Liver (tissue), 9 donors: ENCODE data around the gene ZGRF1. TPM values are rescaled to one million over a fixed set of nuclear protein-coding genes. Genes with fewer than 3 reads are reported as not detected.

Experiments
- DNase-seq: peaks from one replicate; pipeline ENCODE4 v3.0.0-alpha.2; 2017; ENCODE audit warnings: low spot score
- H3K27ac ChIP-seq, 2 donors: one replicate each; pipeline ENCODE4 v1.7.0; 2013; ENCODE audit warnings: inconsistent platforms in 2 of 2, low read length in 2 of 2, control low read depth in 1 of 2, low read depth in 1 of 2, mild to moderate bottlenecking in 1 of 2
- H3K27me3 ChIP-seq, 4 donors: one replicate each; pipeline versions ENCODE4 v1.6.1 to v1.7.0; 2013; ENCODE audit warnings: low read length in 3 of 4, inconsistent platforms in 1 of 4, mild to moderate bottlenecking in 1 of 4, moderate library complexity in 1 of 4; ENCODE audit not compliant: control insufficient read depth in 4 of 4, insufficient read depth in 4 of 4
- H3K36me3 ChIP-seq, 4 donors: one replicate each; pipeline versions ENCODE4 v1.6.1 to v1.7.0; 2013; ENCODE audit warnings: low read length in 3 of 4, mild to moderate bottlenecking in 3 of 4, low read depth in 1 of 4, moderate library complexity in 1 of 4; ENCODE audit not compliant: control insufficient read depth in 4 of 4, insufficient read depth in 3 of 4
- H3K4me1 ChIP-seq, 4 donors: one replicate each; pipeline versions ENCODE4 v1.6.1 to v1.7.0; 2013; ENCODE audit warnings: low read length in 3 of 4, mild to moderate bottlenecking in 3 of 4, moderate library complexity in 1 of 4; ENCODE audit not compliant: control insufficient read depth in 4 of 4, insufficient read depth in 4 of 4
- H3K4me3 ChIP-seq, 3 donors: one replicate each; pipeline versions ENCODE4 v1.6.1 to v1.7.0; 2013; ENCODE audit warnings: low read length in 3 of 3, control low read depth in 1 of 3, low read depth in 1 of 3, mild to moderate bottlenecking in 1 of 3
- H3K9ac ChIP-seq, 2 donors: one replicate each; pipeline ENCODE4 v1.7.0; 2013; ENCODE audit warnings: low read length in 2 of 2, mild to moderate bottlenecking in 2 of 2, moderate library complexity in 2 of 2, control low read depth in 1 of 2, low read depth in 1 of 2
- H3K9me3 ChIP-seq, 4 donors: one replicate each; pipeline versions ENCODE4 v1.6.1 to v1.7.0; 2013; ENCODE audit warnings: low read length in 3 of 4; ENCODE audit not compliant: control insufficient read depth in 4 of 4
- FOXA1 ChIP-seq: IDR thresholded peaks from 2 replicates; pipeline ENCODE4 v1.6.1; 2016; ENCODE audit warnings: antibody characterized with exemption
- FOXA2 ChIP-seq: IDR thresholded peaks from 2 replicates; pipeline ENCODE4 v1.6.1; 2016; ENCODE audit warnings: antibody characterized with exemption
- GABPA ChIP-seq, 2 donors: IDR thresholded peaks in 1 of 2; conservative IDR thresholded peaks in 1 of 2; 2 replicates each; pipeline ENCODE4 v1.6.1; 2016; ENCODE audit warnings: antibody characterized with exemption in 2 of 2, mild to moderate bottlenecking in 1 of 2, moderate library complexity in 1 of 2
- NR2F2 ChIP-seq: IDR thresholded peaks from 2 replicates; pipeline ENCODE4 v1.6.1; 2016; ENCODE audit warnings: antibody characterized with exemption
- RXRA ChIP-seq, 2 donors: IDR thresholded peaks; 2 replicates each; pipeline ENCODE4 v1.6.1; 2017 to 2018; ENCODE audit warnings: antibody characterized with exemption in 2 of 2, mild to moderate bottlenecking in 1 of 2
- TAF1 ChIP-seq: conservative IDR thresholded peaks from 2 replicates; pipeline ENCODE4 v1.6.1; 2016; ENCODE audit warnings: antibody characterized with exemption, mild to moderate bottlenecking
- WGBS: extraction: QIAGEN DNeasy Blood & Tissue Kit; methylation state at CpG from one replicate; pipeline ENCODE4 v1.1.7; 2013; 5-methylcytosine and 5-hydroxymethylcytosine counted together
- polyA plus RNA-seq, 2 donors: library from polyadenylated mRNA; stranded (reverse) in 1 of 2; unstranded in 1 of 2; fragments of 200-250 nt in 1 of 2; fragments of >200 nt in 1 of 2; fragmentation: Nextera tagmentation in 1 of 2; extraction: Ambion mirVana in 1 of 2; gene quantifications; one replicate each; pipeline versions ENCODE4 v1.2.1 to v1.2.3, GENCODE V29; 2013 to 2015
- total RNA-seq, 2 donors: library from RNA; depleted of rRNA; stranded (reverse); fragments of >200 nt; gene quantifications; one replicate each; pipeline ENCODE4 v1.2.3, GENCODE V29; 2014
- TF ChIP-seq, protein P1 (sequence below): IDR thresholded peaks from 2 replicates; pipeline ENCODE4 v1.6.1; 2016; ENCODE audit warnings: antibody characterized with exemption
- TF ChIP-seq, protein P2 (sequence below): fragments of 150-350 bp; IDR thresholded peaks from 2 replicates; pipeline ENCODE4 v1.5.1; 2017; ENCODE audit warnings: improper control_type of control experiment, low read depth, low read length; ENCODE audit not compliant: missing input control
- TF ChIP-seq, protein P3 (sequence below): IDR thresholded peaks from 2 replicates; pipeline ENCODE4 v1.6.1; 2016; ENCODE audit warnings: antibody characterized with exemption
- TF ChIP-seq, protein P4 (sequence below): IDR thresholded peaks from 2 replicates; pipeline ENCODE4 v1.6.1; 2016; ENCODE audit warnings: antibody characterized with exemption
- donor health status: healthy.
- donor health status: healthy.
- donor health status: healthy.
- donor health status: healthy.
- donor health status: healthy.

ZGRF1 gene
- total and polyA plus RNA-seq, 4 donors, result 0.38 to 12.7 (median 2.1) TPM

DNA sequence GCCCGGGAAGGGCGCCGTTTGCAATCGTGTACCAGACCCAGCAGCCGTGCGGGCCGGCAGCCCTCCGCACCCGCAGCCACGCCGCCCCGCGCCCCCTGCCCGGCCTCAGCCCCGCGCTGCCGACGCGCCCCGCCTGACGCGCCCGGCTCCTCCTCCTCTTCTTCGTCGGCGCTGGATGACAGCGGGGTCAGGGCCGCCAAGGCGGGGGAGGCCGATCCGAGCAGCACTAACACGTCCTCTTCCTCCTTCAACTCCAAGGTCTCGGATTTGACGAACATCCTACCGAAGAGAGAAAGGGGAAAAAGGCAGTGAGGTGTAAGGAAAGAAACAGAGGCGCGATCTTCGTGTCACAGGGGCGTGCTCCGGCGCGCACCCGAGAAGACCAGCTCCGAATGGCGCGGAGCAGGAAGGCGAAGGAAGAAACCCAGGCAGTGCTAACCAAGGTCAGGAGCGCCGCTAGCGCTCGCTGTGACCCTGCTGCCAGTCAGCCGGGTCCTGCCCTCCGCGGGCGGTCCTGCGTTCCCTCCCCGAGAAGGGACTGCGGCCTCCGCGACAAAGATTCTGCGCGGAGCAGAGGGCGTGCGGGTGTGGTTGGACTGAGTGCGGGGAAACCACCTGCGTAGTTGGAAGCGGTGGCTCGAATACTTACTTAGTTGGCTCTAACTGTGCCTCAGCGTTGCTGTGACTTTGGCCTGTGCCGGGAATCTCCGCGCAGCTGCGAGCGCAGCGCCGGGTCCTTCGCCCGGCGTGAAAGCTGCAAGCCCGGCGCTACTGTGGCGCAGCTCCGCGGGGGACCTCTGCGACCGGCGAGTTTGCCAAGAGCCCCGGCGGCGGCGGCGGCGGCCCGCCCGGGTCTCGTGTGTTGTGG is 121.3 kb downstream of the ZGRF1 start:
- H3K27me3 ChIP-seq, result peaks cover 7 to 50% (median 29%) of the 10 kb centered on the region in 4 donors
- H3K9me3 ChIP-seq, result peaks cover 0 to 2% (median 0%) of the 10 kb centered on the region in 4 donors
- H3K9ac ChIP-seq, result no peak overlapping the region
- DNase-seq, result no peak
- 1% methylated on average over 96 of the region's 96 CpGs for whole genome bisulfite sequencing
- H3K4me3 ChIP-seq, result peak overlapping the region; percentile 47 to 68 (median 53)
- TF ChIP-seq, protein P1, sequence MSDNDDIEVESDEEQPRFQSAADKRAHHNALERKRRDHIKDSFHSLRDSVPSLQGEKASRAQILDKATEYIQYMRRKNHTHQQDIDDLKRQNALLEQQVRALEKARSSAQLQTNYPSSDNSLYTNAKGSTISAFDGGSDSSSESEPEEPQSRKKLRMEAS, result no peak
- TF ChIP-seq, protein P2, sequence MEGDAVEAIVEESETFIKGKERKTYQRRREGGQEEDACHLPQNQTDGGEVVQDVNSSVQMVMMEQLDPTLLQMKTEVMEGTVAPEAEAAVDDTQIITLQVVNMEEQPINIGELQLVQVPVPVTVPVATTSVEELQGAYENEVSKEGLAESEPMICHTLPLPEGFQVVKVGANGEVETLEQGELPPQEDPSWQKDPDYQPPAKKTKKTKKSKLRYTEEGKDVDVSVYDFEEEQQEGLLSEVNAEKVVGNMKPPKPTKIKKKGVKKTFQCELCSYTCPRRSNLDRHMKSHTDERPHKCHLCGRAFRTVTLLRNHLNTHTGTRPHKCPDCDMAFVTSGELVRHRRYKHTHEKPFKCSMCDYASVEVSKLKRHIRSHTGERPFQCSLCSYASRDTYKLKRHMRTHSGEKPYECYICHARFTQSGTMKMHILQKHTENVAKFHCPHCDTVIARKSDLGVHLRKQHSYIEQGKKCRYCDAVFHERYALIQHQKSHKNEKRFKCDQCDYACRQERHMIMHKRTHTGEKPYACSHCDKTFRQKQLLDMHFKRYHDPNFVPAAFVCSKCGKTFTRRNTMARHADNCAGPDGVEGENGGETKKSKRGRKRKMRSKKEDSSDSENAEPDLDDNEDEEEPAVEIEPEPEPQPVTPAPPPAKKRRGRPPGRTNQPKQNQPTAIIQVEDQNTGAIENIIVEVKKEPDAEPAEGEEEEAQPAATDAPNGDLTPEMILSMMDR, result no peak
- no peak for TF ChIP-seq FOXA2
- TF ChIP-seq NR2F2, result no peak
- no peak for TF ChIP-seq TAF1
- no peak for TF ChIP-seq RXRA (IDR thresholded peaks at IDR 0.05)
- TF ChIP-seq, protein P3, sequence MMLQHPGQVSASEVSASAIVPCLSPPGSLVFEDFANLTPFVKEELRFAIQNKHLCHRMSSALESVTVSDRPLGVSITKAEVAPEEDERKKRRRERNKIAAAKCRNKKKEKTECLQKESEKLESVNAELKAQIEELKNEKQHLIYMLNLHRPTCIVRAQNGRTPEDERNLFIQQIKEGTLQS, result no peak
- TF ChIP-seq, protein P4, sequence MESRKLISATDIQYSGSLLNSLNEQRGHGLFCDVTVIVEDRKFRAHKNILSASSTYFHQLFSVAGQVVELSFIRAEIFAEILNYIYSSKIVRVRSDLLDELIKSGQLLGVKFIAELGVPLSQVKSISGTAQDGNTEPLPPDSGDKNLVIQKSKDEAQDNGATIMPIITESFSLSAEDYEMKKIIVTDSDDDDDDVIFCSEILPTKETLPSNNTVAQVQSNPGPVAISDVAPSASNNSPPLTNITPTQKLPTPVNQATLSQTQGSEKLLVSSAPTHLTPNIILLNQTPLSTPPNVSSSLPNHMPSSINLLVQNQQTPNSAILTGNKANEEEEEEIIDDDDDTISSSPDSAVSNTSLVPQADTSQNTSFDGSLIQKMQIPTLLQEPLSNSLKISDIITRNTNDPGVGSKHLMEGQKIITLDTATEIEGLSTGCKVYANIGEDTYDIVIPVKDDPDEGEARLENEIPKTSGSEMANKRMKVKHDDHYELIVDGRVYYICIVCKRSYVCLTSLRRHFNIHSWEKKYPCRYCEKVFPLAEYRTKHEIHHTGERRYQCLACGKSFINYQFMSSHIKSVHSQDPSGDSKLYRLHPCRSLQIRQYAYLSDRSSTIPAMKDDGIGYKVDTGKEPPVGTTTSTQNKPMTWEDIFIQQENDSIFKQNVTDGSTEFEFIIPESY, result no peak
- no peak for TF ChIP-seq GABPA (IDR thresholded peaks at IDR 0.05 in 1 of 2, conservative IDR thresholded peaks at IDR 0.05 in 1 of 2)
- no peak overlapping the region for H3K27ac ChIP-seq
- no peaks in the 10 kb centered on the region for H3K36me3 ChIP-seq
- H3K4me1 ChIP-seq, result peaks cover 25 to 42% (median 31%) of the 10 kb centered on the region in 4 donors

DNA sequence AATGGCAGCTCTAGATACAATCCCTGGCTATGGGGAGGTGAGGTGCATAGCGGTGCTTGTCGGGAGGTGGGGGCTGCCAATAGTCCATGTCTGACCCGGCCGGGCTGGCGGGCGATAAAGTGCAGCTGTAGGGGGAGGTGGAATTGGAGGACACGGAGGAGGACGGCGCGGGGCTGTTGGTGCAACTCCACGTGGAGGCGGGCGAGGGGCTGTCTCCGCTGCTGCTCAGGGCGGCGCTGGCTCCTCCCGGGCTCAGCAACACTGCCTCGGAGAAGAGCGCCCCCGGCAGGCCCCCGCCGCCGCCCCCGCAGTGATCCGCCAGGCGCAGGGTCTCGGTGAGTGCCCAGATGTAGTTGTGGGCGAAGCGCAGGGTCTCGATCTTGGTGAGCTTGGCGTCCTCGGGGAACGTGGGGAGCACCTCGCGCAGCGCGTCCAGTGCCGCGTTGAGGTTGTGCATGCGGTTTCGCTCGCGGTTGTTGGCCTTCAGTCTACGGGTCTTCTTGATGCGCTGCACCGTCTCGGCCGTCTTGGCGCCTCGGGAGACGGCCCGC is 122.0 kb downstream of the ZGRF1 start:
- no peak overlapping the region for H3K9ac ChIP-seq
- WGBS, result 4% methylated on average over 52 of the region's 52 CpGs
- no peak for DNase-seq
- peaks cover 9 to 46% (median 27%) of the 10 kb centered on the region in 4 donors for H3K27me3 ChIP-seq
- no peak overlapping the region for H3K27ac ChIP-seq
- no peak for TF ChIP-seq TAF1
- TF ChIP-seq FOXA1, result no peak
- no peak for TF ChIP-seq GABPA (IDR thresholded peaks at IDR 0.05 in 1 of 2, conservative IDR thresholded peaks at IDR 0.05 in 1 of 2)
- H3K4me1 ChIP-seq, result peaks cover 27 to 48% (median 36%) of the 10 kb centered on the region in 4 donors
- H3K4me3 ChIP-seq, result peak overlapping the region in 2 of 3 donors; percentile 14 to 53
- peaks cover 0 to 2% (median 0%) of the 10 kb centered on the region in 4 donors for H3K9me3 ChIP-seq
- H3K36me3 ChIP-seq, result no peaks in the 10 kb centered on the region
